ENCODE results near the gene PALLD.
A peak's percentile ranks its signal among the peaks of the same experiment; 100 is the strongest.
"Not testable (repeated sequence)": the region's sequence is repeated elsewhere in the genome, so short reads cannot be mapped to it uniquely, and the experiment has no call there.

The PALLD gene

DNA sequence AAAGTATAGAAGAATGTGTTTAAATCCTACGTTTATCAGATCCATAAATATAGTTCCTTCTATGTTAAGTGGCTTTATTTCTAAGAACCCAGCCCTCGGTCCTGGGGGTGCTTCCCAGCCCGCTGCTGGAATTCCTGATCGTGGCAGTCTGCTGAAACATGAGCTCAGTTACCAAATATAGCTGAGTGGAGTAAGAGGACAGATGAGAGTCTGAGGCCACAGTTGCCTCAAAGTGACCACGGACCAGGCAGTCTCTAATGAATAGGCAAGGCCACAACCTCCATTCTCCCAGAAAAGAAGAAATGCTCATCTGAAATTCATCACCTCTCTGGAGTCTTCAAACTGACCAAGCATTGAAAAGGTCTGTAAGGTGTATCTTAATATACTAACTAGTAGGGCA is at the start of gene PALLD:
PALLD (plus strand) TSS at position 219 of the 400 bp plus-strand sequence.
- DNase-seq = no peak

DNA sequence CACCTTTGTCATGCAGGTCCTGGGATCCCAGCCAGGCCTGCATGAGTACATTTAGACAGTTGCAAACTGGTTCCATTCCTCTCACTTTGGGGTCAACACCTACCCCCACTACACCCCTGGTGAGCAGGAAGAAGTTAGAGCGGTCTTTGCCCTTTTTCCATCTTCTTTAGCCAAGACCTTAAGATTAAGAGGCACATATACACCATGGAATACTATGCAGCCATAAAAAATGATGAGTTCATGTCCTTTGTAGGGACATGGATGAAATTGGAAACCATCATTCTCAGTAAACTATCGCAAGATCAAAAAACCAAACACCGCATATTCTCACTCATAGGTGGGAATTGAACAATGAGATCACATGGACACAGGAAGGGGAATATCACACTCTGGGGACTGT is 47.8 kb upstream of the PALLD start:
- not testable (repeated sequence) for DNase-seq

DNA sequence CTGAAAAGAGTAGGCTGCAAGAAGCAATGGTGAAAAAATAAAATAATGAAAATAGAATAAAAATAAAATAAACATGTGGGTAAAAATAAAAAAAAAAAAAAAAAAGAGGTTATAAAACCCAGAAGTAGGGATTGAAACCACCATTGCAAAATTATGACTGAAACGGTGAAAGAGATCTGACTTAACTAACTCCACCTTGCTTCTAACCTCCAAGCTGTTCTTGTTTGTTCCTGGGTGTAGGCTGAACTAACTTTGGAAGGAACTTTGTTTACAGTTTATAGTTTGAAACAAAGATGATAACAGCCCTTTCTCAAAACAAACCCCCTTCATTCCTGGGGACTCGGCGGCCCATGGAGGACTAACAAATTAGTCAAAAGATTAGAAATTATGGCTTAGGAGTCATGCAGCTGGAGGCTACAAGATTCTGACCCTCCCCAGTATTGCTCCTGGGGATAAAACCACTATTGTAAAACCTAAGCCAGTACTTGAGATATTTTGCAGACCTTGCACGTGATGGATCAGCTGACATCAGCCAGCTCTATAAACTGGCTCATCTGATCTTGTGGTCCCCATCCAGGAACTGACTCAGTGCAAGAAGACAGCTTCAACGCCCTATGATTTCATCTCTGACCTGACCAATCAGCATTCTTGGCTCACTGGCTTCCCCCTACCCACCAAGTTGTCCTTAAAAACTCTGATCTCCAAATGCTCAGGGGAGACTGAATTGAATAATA is 47.0 kb upstream of the PALLD start:
- DNase-seq = no peak

DNA sequence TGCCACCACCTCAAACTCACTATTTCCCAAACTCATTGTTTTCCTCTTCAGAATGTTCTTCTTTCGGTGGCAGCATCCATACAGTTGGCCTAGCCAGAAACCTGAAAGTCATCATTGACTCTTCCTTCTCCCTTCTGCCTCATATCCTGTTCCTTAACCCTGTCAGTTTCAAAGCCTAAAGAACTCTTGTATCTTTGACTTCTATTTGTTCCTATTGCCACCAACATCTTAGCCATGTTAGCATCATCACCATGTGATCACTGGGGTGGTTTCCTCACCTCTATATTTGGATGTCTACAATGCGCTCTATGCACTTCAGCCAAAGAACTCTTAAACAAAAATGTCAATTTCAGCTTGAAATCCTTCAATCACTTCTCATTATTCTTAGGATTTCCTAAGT is 45.5 kb upstream of the PALLD start:
- no peak for DNase-seq

DNA sequence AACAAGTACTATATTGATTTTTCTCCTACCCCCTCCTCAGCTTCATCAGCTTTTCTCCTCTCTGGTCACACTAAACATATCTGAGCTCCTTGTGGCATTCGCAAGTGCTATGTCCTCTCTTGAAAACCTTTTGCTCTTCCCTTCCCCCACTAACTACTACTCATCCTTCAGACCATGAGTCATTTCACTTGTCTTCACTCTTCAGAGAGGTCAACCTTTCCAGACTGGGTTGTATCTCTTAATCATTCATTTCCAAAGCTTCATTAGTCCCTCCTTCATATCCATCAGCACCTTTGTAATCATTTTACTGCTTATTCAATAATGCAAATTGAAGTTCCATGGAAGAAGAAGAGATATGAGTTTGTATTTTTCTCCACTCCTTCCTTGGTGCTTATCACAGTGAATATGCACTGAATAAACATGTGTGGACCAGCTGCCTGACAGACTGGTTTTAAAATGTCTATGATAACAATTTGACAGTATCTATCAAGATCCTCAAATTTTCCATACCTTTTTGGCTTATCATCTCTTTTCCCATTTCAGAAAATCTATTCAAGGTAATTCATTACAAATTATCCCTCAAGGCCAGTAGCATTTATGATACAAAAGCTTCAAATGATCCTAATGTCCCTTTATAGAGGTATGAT is 45.0 kb upstream of the PALLD start:
- no peak for DNase-seq

DNA sequence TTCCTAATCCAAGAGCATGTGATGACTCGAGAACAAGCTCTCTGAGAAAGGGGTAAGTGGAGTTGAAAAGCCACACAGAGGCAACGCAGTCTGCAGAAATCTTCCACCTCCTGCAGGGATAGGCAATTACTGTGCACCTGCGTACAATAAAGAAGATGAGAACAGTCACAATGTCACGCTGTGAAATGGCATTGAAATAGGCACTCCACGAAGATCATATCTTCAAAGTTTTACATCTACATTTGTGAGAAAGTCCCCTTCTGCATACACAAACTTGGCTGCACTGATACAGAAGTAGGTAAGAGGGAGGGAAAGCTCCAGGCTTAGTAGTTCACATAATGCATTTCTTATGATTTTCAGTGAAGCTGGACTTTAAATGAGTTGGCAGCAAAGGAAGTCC is 43.7 kb upstream of the PALLD start:
- no peak for DNase-seq

DNA sequence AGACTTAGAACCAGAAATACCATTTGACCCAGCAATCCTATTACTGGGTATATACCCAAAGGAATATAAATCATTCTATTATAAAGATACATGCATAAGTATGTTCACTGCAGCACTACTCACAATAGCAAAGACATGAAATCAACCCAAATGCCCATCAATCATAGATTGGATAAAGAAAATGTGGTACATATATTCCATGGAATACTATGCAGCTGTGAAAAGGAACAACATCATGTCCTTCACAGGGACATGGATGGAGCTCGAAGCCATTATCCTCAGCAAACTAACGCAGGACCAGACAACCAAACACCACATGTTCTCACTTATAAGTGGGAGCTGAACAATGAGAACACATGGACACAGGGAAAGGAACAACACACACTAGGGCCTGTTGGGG is 38.6 kb upstream of the PALLD start:
- DNase-seq = not testable (repeated sequence)

DNA sequence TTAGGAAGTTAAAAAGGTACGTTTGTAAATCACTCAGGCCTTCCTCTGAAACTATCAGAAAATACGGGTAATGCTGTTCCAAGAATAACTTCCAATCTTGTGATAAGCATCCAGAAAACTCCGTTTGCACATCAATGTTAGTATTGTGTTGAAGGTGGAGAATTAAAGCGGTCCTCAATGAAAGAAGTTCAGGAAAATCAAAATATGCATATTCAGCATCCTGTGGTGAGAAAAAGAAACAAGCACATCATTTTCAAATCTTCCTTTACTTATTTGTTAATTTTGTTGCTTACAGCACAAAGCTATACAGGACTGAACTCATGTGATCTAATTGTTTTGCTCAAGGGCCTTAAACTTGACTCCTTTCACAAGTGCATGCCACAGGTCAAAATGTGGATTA is 35.0 kb upstream of the PALLD start:
- no peak for DNase-seq

DNA sequence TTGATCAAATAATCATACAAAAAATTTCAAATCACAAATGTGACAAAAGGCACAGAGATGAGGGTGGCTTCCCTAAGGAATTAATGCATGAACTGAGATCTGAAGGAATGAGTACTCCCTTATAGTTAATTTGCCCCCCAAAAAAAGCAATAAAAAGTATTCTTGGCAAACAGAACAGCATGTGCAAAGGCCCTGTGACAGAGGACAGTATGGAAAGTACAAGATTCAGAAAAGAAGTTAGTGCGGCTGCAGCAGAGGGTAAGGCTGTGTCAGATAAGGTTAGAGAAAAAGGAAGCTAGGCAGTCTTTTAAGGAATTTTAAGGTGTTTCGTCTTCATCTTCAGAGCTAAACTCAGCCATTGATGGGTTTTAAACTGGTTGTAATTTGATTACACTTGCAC is 23.9 kb upstream of the PALLD start:
- DNase-seq = no peak

DNA sequence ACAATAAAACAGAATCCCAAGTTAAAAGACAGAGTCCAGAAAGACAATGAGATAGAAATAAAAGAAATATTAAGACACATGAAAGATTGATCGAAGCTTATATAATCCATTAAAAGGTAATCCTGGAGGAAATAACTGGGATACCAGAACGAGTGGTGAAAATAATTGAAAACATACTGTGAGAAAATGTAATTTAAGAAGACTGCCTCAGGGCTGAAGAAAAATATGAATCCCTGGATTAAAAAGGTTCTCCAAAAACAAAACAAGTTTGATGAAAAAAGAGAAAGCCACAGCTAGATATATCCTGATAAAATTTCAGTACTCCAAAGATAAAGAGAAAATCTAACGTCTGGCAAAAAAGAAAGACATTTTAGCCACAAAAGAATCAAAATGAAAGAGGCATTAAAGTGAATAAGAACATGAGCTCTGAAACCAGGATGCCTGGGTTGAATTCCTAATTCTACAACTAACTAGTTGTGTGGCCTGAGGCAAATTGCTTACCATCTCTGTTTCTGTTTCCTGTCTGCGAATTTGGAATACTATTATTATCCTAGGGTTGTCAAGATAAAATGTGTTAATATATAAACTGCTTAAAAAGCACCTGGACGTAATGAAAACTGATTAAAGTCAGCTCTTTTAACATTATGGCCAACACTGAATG is 22.1 kb upstream of the PALLD start:
- no peak for DNase-seq

DNA sequence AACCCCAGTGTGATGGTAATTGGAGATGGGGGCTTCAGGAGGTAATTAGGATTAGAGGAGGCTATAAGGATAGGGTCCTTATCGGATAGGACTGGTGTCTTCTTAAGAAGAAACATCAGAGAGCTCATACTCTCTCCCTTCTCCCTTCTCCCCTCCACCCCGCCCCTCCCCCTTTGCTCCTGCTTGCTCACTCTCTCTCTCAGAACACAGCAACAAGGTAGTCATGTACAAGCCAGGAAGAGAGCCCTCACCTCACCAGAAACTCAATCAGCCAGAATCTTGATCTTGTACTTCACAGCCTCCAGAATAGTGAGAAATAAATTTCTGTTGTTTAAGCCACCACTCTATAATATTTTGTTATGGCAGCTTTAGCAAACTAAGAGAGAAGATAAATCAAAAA is 21.1 kb upstream of the PALLD start:
- no peak for DNase-seq

DNA sequence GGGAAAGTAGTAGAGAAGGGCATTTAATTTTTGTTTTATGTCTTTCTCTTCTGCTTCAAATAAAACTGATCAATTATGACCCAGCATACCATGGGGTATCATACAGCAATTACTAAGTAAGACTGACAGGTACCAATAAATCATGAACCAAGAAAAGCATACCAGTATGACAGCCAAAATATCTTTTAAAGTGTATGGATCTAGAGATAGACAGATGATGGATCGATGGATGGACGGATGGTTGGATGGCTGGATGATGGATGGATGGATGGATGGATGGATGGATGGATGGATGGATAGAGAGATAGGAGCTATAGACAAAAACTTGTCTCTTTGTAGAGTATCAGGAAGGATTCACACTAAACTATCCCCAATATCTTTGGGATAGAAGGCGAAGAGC is 18.0 kb upstream of the PALLD start:
- DNase-seq = no peak

DNA sequence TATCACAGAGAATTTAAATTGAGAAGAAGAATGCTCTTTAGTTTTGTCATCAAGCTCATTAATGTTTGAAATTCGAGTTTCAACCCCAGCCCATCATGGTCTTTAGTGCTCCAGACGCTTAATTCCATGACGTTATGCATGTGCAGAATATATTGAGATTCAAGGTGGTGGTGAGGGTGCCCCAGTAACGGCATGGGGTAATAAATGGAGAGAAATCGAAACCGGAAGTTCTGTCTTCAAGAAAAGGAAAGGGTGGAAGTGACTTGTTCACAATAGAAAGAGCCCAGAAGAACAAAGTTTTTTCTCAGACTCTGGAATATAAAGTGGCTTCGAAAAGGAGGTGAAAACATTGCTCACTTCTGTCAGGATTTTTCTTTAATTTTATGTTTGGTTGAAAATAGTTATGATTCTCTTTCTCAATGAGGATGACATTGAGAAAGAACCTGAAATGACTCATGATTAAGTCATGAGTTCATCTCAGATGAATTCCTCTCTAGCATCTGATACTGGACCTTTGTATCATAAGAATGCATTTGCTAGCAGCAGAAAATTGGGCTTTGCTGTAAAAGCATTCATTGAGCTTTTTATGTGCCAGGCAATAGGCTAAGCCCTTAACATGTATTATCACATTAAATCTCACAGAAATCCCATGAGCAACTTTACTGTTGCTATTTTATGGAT is 15.8 kb upstream of the PALLD start:
- DNase-seq = peak; percentile 62

DNA sequence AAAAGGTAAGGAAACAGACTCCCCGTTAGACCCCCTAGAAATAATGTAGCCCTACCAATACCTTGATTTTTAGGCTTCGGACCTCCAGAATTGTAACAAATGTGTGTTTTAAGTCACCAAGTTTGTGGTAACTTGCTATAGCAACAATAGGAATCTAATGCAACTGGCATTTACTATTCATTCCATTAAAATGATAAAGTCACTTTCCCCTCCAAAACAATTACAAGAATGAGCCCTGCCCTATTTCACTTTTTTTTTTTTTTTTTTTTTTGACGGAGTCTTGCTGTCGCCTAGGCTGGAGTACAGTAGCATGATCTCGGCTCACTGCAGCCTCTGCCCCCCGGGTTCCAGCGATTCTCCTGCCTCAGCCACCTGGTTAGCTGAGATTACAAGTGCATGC is 13.0 kb upstream of the PALLD start:
- DNase-seq = peak; percentile 14

DNA sequence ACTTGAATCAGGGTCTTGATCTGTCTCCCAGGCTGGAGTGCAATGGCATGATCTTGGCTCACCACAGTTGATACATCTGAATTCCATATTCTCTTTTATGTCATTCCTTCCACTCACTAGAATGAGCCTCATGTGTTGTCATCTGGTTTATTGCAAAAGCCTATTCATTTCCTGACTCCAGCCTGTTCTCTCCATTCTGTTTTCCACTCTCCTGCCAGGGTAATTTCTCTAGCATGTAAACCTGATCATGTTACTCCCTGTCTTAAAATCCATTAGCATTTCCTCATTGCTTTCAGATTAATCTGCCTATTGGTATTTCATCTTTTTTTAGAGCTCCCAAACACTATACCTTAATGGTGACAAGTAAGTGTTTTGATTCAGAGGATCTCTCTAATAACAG is 12.2 kb upstream of the PALLD start:
- DNase-seq = peak; percentile 51

DNA sequence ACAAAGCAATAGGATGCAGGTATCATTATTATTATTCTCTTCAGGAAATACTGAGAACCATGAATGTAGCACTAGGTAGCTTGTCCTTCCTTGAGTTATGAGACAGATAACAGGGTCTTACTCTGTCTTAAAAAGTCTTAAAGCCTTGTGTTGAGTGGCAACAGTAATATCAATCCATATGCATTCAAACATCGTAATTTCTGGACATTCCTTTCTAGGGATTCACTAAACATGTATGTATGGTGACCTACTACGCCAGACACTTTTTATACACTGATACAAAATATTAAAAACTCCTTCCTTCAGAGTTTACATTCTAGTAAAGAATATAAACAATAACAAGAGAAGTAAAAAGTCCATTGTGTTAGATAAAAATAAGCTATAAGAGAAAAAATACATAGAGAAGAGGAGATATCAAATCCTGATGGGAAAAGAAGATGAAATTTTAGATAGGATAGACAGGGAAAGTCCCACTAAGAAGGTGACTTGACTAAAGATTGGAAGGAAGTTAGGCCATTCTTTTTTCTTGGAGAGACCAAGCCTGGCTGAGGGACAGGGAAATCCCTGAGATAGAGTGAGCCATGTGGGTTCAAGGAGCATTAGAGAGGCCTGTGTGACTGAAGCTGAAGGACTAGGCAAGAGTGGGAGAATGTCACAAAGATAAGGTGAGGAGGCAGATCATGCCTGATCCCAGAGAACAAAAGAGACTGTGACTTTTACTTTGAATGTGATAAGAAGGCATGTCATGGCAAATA is 11.5 kb upstream of the PALLD start:
- DNase-seq = no peak

DNA sequence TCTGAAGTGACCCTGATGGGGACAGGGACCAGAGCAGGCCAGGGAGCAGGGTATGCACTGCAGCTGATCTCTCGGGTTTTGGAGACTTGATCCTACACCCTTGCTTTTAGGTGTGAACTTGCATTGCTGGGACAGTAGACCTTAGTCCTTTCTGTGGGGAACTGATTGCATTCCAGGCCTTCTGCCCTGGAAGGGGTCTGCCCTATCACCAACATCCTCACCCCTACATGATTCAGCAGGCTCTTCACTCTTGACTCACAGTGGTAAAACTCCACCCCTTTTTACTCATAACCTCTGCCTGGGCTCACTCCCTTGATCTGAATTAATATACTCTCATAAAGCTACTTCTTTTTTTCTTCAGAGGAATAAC is 10.0 kb upstream of the PALLD start:
- DNase-seq = peak; percentile 9

DNA sequence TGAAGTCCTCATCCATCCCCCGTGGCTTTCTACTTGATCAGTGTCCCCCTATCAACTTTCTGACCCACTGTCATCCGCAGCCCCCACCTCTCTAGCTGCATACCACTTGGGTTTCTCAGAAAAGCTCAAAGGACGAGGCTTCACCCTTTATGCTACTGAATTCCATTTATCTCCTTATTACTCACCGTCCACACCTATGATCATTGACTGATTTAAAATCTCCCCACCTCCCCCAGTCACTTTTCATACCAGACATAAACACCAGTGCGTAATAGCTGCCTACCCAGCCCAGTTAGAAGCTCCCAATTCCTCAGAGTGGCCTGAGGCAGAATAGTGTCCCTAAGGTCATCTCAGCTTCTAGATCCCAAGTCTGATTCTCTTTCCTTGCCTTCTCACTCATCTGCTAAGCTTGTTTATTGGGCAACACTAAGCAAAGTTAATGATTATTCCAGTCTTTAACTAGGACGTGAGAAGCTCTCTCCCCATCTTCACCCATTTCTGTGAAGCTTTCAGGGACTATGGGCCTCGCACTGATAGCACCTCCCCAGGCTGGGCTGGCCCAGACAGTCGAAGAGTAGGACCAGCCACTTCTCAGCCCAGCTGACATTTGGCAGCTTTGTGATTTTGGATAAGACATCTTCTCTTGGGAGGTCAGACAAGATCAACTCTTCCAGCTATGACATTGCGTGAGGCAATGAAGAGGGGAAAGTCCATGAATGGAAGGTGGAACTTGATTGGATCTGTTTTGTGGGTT is 9.4 kb upstream of the PALLD start:
- no peak for DNase-seq

DNA sequence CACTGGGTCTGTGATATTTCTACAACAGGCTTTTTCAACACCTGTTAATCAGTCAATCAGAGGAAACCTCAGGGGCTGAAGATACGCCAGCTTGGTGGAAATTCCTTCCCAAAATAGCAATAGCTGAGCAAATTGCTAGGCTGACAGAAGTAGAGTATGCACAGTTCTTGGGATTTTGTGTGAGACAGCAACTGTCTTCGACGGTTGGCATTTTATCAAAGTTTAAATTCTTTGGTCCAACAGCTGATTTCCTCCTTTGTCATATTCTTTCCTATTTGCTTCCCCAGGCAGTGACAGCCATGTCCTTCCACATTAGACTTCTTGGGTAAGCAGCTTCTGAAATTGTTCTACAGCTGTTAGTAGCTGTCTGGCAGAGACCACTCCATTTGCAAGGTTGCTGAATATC is 8.0 kb upstream of the PALLD start:
- no peak for DNase-seq

DNA sequence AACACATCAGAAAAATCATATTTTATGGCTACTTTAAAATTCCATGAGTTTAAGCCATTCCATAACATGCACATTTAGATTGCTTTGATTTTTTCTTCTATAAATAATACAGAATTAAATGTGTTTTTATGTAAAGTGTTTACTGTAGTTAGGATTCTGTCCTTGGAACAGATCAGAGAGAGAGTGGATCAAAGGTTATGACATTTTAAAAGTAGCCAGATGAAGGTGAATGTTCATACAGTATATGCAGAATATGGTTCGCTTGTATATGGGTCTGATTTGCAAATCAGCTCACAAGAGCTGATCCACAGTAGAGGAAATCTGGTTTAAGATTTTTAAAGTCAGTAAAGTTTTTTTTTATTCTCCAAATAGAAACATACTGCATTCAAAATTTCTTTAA is 7.2 kb upstream of the PALLD start:
- DNase-seq = no peak

DNA sequence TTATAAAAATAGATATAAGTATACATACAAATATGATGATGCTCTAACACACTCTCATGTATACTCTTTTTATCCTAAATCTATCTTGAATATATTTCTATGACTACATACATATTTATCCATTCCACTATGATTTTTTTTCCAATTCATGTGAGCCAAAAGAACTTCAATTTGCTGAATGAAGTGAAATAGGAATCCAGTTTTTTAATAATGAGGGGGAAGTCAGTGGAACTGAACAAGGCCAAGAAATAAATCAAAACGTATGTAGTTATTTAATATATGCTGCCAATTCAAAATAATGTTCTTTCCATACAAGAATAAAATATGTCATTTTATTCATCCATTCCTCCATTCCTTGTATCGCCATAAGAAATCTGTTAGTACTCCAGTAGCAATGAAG is 6.1 kb upstream of the PALLD start:
- no peak for DNase-seq

DNA sequence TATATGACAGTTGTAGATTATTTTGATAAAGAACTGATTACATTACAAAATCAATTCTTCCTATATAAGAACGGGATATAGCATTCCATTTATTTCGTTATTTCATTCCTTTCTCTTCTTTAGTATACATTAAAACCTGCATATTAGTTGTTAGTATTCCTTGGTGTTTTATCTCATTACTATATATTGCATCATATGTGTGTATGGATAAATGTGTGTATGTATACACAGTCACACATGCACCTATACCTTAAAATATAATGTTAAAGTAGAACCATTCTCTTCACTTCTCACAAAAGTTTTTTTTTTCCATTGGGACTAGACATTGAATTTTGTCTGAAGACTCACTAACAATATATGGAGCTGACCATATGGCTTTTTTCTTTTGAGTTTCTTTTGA is 5.3 kb upstream of the PALLD start:
- DNase-seq = no peak
